Measurements from ENCODE around the gene ZSWIM3. TPM values are rescaled to one million over a fixed set of nuclear protein-coding genes. Genes with fewer than 3 reads are reported as not detected.

ZSWIM3 gene
- total and polyA plus RNA-seq, 2 of the 13 experiments (the other 11 are each of a cell fraction or from before 2014, with no cell fraction given), result 5.2 to 5.8 TPM

GRCh38 chr20:45880988-45881788, 23.8 kb downstream of the ZSWIM3 start, which contains the start of gene ZSWIM1 (continued):
- TF ChIP-seq, protein P1, sequence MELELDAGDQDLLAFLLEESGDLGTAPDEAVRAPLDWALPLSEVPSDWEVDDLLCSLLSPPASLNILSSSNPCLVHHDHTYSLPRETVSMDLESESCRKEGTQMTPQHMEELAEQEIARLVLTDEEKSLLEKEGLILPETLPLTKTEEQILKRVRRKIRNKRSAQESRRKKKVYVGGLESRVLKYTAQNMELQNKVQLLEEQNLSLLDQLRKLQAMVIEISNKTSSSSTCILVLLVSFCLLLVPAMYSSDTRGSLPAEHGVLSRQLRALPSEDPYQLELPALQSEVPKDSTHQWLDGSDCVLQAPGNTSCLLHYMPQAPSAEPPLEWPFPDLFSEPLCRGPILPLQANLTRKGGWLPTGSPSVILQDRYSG (CRISPR knock-in tag; IDR thresholded peaks at IDR 0.05), result no peak; the same call in 1 of the 2 replicates
- TF ChIP-seq ZNF775 (CRISPR knock-in tag; IDR thresholded peaks at IDR 0.05; ENCODE audit: borderline replicate concordance), result no peak
- peak; percentile 92; the same call in 1 of the 2 replicates for TF ChIP-seq ZNF232 (CRISPR knock-in tag; IDR thresholded peaks at IDR 0.05; ENCODE audit: borderline replicate concordance)
- no peak for TF ChIP-seq ZNF512B (CRISPR knock-in tag; IDR thresholded peaks at IDR 0.05; ENCODE audit: borderline replicate concordance)
- peak; percentile 97 for TF ChIP-seq ZNF501 (CRISPR knock-in tag; IDR thresholded peaks at IDR 0.05)
- peak; percentile 91 for TF ChIP-seq GLI4 (CRISPR knock-in tag; IDR thresholded peaks at IDR 0.05; ENCODE audit: borderline replicate concordance)
- TF ChIP-seq SALL1 (CRISPR knock-in tag; IDR thresholded peaks at IDR 0.05), result peak; percentile 88
- TF ChIP-seq, protein P2, sequence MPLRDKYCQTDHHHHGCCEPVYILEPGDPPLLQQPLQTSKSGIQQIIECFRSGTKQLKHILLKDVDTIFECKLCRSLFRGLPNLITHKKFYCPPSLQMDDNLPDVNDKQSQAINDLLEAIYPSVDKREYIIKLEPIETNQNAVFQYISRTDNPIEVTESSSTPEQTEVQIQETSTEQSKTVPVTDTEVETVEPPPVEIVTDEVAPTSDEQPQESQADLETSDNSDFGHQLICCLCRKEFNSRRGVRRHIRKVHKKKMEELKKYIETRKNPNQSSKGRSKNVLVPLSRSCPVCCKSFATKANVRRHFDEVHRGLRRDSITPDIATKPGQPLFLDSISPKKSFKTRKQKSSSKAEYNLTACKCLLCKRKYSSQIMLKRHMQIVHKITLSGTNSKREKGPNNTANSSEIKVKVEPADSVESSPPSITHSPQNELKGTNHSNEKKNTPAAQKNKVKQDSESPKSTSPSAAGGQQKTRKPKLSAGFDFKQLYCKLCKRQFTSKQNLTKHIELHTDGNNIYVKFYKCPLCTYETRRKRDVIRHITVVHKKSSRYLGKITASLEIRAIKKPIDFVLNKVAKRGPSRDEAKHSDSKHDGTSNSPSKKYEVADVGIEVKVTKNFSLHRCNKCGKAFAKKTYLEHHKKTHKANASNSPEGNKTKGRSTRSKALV (CRISPR knock-in tag; IDR thresholded peaks at IDR 0.05), result peak; percentile 59; the same call in 1 of the 2 replicates
- no peak for TF ChIP-seq AGO1 (IDR thresholded peaks at IDR 0.05; ENCODE audit: low read depth, low read length, poor library complexity, severe bottlenecking)
- no peak for TF ChIP-seq NONO (IDR thresholded peaks at IDR 0.05)
- peak; percentile 84 for TF ChIP-seq NONO (CRISPR knock-in tag; conservative IDR thresholded peaks at IDR 0.05)
- peak; percentile 73 for TF ChIP-seq MEF2D (CRISPR knock-in tag; IDR thresholded peaks at IDR 0.05)
- TF ChIP-seq ZBTB38 (CRISPR knock-in tag; IDR thresholded peaks at IDR 0.05), result 0 out of 2 replicates have a peak, but pooled peaks have one; percentile 8
- no peak; a peak in 1 of 4 replicates for TF ChIP-seq EP300 (IDR thresholded peaks at IDR 0.05; ENCODE audit: low read depth in 2 of 2, low read length in 2 of 2)
- peak; percentile 60; the same call in 1 of the 2 replicates for TF ChIP-seq EP300 (CRISPR knock-in tag; IDR thresholded peaks at IDR 0.05; ENCODE audit: borderline replicate concordance)
- TF ChIP-seq HHEX (CRISPR knock-in tag; IDR thresholded peaks at IDR 0.05), result 0 out of 2 replicates have a peak, but pooled peaks have one; percentile 20
- TF ChIP-seq ZSCAN31 (CRISPR knock-in tag; IDR thresholded peaks at IDR 0.05; ENCODE audit: low read depth), result peak; percentile 79; the same call in 1 of the 2 replicates
- 0 out of 2 replicates have a peak, but pooled peaks have one; percentile 21 for TF ChIP-seq ZNF12 (CRISPR knock-in tag; IDR thresholded peaks at IDR 0.05)
- TF ChIP-seq MXD3 (CRISPR knock-in tag; IDR thresholded peaks at IDR 0.05), result 0 out of 2 replicates have a peak, but pooled peaks have one; percentile 50
- peak; percentile 85 for TF ChIP-seq NCOR1 (IDR thresholded peaks at IDR 0.05; ENCODE audit: borderline replicate concordance, low read length)

Measured in HepG2 (cell line).